MG63 (cell line): ENCODE data around the gene TMEM141. TPM values are rescaled to one million over a fixed set of nuclear protein-coding genes. Genes with fewer than 3 reads are reported as not detected.

Source experiments
- DNase-seq: peaks from one replicate; pipeline ENCODE4 v3.0.0-alpha.2; 2020
- H3K27me3 ChIP-seq: fragments of 250-450 bp; sonication (Bioruptor Pico); 2 replicates; pipeline ENCODE4 v1.5.1; 2020; ENCODE audit warnings: mild to moderate bottlenecking, moderate library complexity
- H3K36me3 ChIP-seq: fragments of 250-450 bp; sonication (Bioruptor Pico); 2 replicates; pipeline ENCODE4 v1.5.1; 2020; ENCODE audit warnings: mild to moderate bottlenecking, moderate library complexity
- H3K4me3 ChIP-seq: fragments of 250-450 bp; sonication (Bioruptor Pico); 2 replicates; pipeline ENCODE4 v1.5.1; 2020; ENCODE audit warnings: mild to moderate bottlenecking, moderate library complexity
- H3K9me3 ChIP-seq: fragments of 250-450 bp; sonication (Bioruptor Pico); 2 replicates; pipeline ENCODE4 v1.5.1; 2020; ENCODE audit warnings: mild to moderate bottlenecking, moderate library complexity
- total RNA-seq: library from RNA; depleted of rRNA; stranded (reverse); fragments of >200 nt; shearing (Covaris generic); gene quantifications from 2 replicates; pipeline ENCODE4 v1.2.3, GENCODE V29; 2014; ENCODE audit warnings: low replicate concordance

The TMEM141 gene
- total RNA-seq, 1 experiment from 2014 or later, result 57.5 TPM

- Histone ChIP-seq H3K4me3 (no peak overlapping the region), H3K9me3 (no peaks in the 10 kb centered on the region), H3K36me3 (peaks cover 50% of the 10 kb centered on the region), H3K27me3 (no peaks in the 10 kb centered on the region)
- DNase-seq, result no peak
These were observed 24.3 kb downstream of the TMEM141 start for GRCh38 chr9:136815422-136815782.

- no peaks in the 10 kb centered on the region for H3K9me3 ChIP-seq
- H3K4me3 ChIP-seq, result no peak overlapping the region
- no peak for DNase-seq
- H3K36me3 ChIP-seq, result peaks cover 15% of the 10 kb centered on the region
- H3K27me3 ChIP-seq, result no peaks in the 10 kb centered on the region
These were observed 30.1 kb downstream of the TMEM141 start for GRCh38 chr9:136820971-136821825.

- no peaks in the 10 kb centered on the region for H3K9me3 ChIP-seq
- no peak for DNase-seq
- peaks cover 9% of the 10 kb centered on the region for H3K36me3 ChIP-seq
- no peaks in the 10 kb centered on the region for H3K27me3 ChIP-seq
- no peak overlapping the region for H3K4me3 ChIP-seq
These were observed 30.8 kb downstream of the TMEM141 start for GRCh38 chr9:136821826-136822544.

DNA sequence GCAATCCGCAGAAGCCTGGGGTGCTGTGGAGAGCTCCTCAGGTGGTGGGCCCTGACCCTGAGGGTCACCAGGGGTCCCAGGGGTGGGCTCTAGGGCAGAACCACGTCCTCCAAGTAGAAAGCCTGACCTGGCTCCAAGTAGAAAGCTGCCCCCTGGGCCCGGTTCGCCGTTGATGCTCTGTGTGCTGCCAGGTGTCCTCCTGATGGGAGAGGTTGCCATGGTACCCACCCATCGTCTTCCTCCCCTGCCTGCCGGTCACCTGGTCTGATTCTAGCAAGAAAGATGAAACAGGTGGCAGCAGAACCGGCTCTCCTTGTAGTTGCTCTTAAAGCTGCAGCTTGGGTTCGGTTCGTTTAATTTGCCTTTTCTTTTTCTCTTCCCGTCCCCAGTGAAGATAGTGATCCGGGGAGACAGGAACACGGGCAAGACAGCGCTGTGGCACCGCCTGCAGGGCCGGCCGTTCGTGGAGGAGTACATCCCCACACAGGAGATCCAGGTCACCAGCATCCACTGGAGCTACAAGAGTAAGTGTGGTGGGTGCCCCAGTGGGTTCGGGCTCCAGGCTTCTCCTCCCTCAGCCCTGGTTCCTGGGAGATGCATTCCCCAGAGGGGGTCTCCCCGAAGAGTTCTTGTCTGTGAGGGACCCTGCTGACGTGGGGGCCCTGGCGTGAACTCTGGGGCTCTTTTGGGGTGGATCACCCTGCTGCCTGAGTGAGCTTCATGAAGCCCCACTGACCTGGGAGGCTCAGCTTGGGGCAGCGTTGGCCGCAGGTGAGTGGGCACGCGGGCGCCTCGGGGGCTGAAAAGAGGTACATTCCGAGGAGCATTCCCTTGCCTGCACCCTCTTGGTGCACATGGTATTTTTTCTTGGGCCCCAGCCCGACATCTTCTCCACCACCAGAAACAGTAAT is 32.2 kb downstream of the TMEM141 start:
- Histone ChIP-seq H3K27me3 (no peaks in the 10 kb centered on the region), H3K9me3 (no peaks in the 10 kb centered on the region), H3K36me3 (peaks cover 10% of the 10 kb centered on the region; the same call in 1 of the 2 replicates), H3K4me3 (no peak overlapping the region)
- no peak for DNase-seq

DNA sequence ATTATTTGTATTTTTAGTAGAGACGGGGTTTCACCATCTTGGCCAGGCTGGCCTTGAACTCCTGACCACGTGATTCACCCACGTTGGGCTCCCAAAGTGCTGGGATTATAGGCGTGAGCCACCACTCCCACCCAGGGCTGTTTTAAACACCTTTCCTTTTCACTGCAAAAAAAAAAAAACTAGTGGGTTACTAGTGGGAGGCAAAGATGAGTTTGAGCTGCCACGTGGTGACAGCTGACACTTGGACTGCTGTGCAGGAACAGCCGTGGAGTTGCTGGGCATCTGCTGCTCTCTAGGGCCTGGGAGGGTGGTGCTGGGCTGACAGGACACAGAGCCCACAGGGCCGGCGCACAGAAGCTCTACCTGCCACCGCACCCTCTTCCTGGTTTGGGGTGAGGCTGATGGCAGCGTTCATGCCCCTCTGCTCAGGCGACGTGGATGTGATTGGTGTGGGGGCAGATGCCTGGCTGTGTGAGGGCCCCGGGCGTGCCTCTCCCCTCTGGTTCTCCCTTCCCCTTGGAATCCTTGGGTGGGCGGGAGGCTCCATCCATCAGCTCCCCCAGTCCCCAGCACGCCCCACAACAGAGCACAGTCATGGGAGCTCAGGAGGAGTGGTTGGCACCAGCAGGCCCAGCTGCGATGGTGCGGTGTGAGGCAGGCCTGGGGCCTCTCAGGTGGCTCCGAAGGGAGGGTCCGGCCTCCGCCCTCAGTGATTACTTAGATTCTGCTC is 33.5 kb downstream of the TMEM141 start:
- H3K9me3 ChIP-seq, result no peaks in the 10 kb centered on the region
- no peak overlapping the region for H3K4me3 ChIP-seq
- peaks cover 10% of the 10 kb centered on the region for H3K36me3 ChIP-seq
- no peak for DNase-seq
- no peaks in the 10 kb centered on the region for H3K27me3 ChIP-seq

- no peaks in the 10 kb centered on the region for H3K27me3 ChIP-seq
- H3K9me3 ChIP-seq, result no peaks in the 10 kb centered on the region
- H3K4me3 ChIP-seq, result no peak overlapping the region
- H3K36me3 ChIP-seq, result peaks cover 17% of the 10 kb centered on the region
- DNase-seq, result no peak
These were observed 34.4 kb downstream of the TMEM141 start for GRCh38 chr9:136825295-136826187.

GRCh38 chr9:136826188-136826541 is 35.0 kb downstream of the TMEM141 start:
- H3K27me3 ChIP-seq, result no peaks in the 10 kb centered on the region
- H3K36me3 ChIP-seq, result peaks cover 22% of the 10 kb centered on the region
- H3K9me3 ChIP-seq, result no peaks in the 10 kb centered on the region
- DNase-seq, result no peak
- H3K4me3 ChIP-seq, result no peak overlapping the region

- DNase-seq, result no peak
- Histone ChIP-seq H3K27me3 (no peaks in the 10 kb centered on the region), H3K36me3 (peaks cover 22% of the 10 kb centered on the region), H3K4me3 (no peak overlapping the region), H3K9me3 (no peaks in the 10 kb centered on the region)
These were observed 35.8 kb downstream of the TMEM141 start for GRCh38 chr9:136826703-136827582.

GRCh38 chr9:136827794-136828473 is 36.8 kb downstream of the TMEM141 start:
- H3K9me3 ChIP-seq, result no peaks in the 10 kb centered on the region
- no peak for DNase-seq
- H3K27me3 ChIP-seq, result no peaks in the 10 kb centered on the region
- no peak overlapping the region for H3K4me3 ChIP-seq
- peaks cover 22% of the 10 kb centered on the region for H3K36me3 ChIP-seq

DNA sequence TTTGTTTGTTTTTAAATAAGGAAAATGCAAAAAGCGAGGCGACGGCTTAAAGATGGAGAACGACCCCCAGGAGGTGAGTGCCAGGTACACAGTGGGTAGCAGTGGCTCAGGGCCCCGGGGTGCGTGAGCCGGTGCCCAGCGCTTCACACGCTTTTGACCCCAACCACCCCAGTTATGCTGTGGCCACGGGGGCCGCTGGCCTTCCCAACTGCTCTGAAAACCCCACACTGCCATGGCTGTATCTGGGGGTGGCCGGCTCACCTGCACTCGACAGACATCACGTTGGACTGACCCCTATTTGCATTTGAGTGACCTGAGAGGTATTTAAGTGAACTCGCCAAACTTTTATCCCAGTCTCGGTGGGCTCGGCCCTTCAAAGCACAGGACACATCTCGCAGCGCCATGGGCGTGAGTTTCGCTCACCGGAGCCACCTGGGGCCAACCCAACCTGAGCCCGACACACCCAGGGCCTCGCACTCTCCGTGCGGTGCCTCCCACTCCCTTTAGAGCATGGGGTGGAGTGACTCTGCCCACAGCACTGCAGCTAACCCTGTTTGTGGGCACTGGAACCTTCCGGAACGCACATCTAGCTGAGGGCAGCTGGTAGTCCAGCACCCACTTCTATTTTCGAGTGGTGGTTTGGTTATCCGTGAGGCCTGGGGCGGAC is 37.5 kb downstream of the TMEM141 start:
- DNase-seq, result no peak
- Histone ChIP-seq H3K4me3 (no peak overlapping the region), H3K27me3 (no peaks in the 10 kb centered on the region), H3K9me3 (no peaks in the 10 kb centered on the region), H3K36me3 (peaks cover 22% of the 10 kb centered on the region)

DNA sequence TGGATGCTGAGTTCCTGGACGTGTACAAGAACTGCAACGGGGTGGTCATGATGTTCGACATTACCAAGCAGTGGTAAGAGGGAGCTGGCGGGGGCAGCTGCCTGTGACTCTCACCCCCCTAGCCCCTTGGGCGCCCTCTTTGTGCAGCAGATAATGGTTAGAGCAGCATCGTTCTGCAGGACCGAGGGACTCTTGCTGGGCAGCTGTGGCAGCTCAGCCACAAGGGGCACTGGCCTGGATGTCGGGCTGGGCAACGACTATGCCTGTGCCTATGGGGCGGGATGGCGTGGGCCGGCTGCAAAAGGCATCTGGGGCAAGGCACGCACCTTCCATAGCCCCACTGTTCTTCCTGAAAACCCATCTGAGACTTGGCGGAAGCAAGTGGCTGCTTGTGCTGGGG is 38.3 kb downstream of the TMEM141 start:
- Histone ChIP-seq H3K36me3 (peaks cover 22% of the 10 kb centered on the region), H3K9me3 (no peaks in the 10 kb centered on the region), H3K27me3 (no peaks in the 10 kb centered on the region), H3K4me3 (no peak overlapping the region)
- DNase-seq, result no peak

- peaks cover 20% of the 10 kb centered on the region for H3K36me3 ChIP-seq
- DNase-seq, result no peak
- H3K27me3 ChIP-seq, result no peaks in the 10 kb centered on the region
- no peak overlapping the region for H3K4me3 ChIP-seq
- H3K9me3 ChIP-seq, result no peaks in the 10 kb centered on the region
These were observed 39.1 kb downstream of the TMEM141 start for GRCh38 chr9:136829981-136830885.
